Measurements from ENCODE around the gene CHKA.

CHKA gene

GRCh38 chr11:68083517-68083916 is 37.7 kb downstream of the CHKA start:
- no peak for DNase-seq
- in situ Hi-C loops (cut with HindIII; ENCODE audit: low pct_ligation_motif_present, low pct_unique_long_range_greater_than_20kb, low sequenced_read_pairs): no loop called here

- in situ Hi-C loops (cut with HindIII; ENCODE audit: low pct_ligation_motif_present, low pct_unique_long_range_greater_than_20kb, low sequenced_read_pairs): no loop called here
- DNase-seq: no peak
These were observed 38.7 kb downstream of the CHKA start for GRCh38 chr11:68082481-68082880.

- in situ Hi-C loops (cut with HindIII; ENCODE audit: low pct_ligation_motif_present, low pct_unique_long_range_greater_than_20kb, low sequenced_read_pairs): no loop called here
- no peak for DNase-seq
These were observed 39.5 kb downstream of the CHKA start for GRCh38 chr11:68081691-68082090.

- no peak for DNase-seq
- in situ Hi-C loops (cut with HindIII; ENCODE audit: low pct_ligation_motif_present, low pct_unique_long_range_greater_than_20kb, low sequenced_read_pairs): no loop called here
These were observed 40.3 kb downstream of the CHKA start for GRCh38 chr11:68080860-68081259.

- DNase-seq: no peak
- in situ Hi-C loops (cut with HindIII; ENCODE audit: low pct_ligation_motif_present, low pct_unique_long_range_greater_than_20kb, low sequenced_read_pairs): no loop called here
These were observed 43.3 kb downstream of the CHKA start for GRCh38 chr11:68077617-68078582.

- in situ Hi-C loops (cut with HindIII; ENCODE audit: low pct_ligation_motif_present, low pct_unique_long_range_greater_than_20kb, low sequenced_read_pairs): no loop called here
- no peak for DNase-seq
These were observed 44.7 kb downstream of the CHKA start for GRCh38 chr11:68076371-68077042.

- DNase-seq: no peak
- in situ Hi-C loops (cut with HindIII; ENCODE audit: low pct_ligation_motif_present, low pct_unique_long_range_greater_than_20kb, low sequenced_read_pairs): no loop called here
These were observed 46.4 kb downstream of the CHKA start for GRCh38 chr11:68074584-68075352.

- in situ Hi-C loops (cut with HindIII; ENCODE audit: low pct_ligation_motif_present, low pct_unique_long_range_greater_than_20kb, low sequenced_read_pairs): no loop called here
- no peak for DNase-seq
These were observed 49.7 kb downstream of the CHKA start for GRCh38 chr11:68071281-68072048.

- in situ Hi-C loops (cut with HindIII; ENCODE audit: low pct_ligation_motif_present, low pct_unique_long_range_greater_than_20kb, low sequenced_read_pairs): no loop called here
- no peak for DNase-seq
These were observed 53.2 kb downstream of the CHKA start for GRCh38 chr11:68067991-68068390.

GRCh38 chr11:68066742-68067141 is 54.4 kb downstream of the CHKA start:
- no peak for DNase-seq
- in situ Hi-C loops (cut with HindIII; ENCODE audit: low pct_ligation_motif_present, low pct_unique_long_range_greater_than_20kb, low sequenced_read_pairs): no loop called here

- no peak for DNase-seq
- in situ Hi-C loops (cut with HindIII; ENCODE audit: low pct_ligation_motif_present, low pct_unique_long_range_greater_than_20kb, low sequenced_read_pairs): no loop called here
These were observed 55.3 kb downstream of the CHKA start for GRCh38 chr11:68065841-68066240.

GRCh38 chr11:68064926-68065325 is 56.3 kb downstream of the CHKA start:
- in situ Hi-C loops (cut with HindIII; ENCODE audit: low pct_ligation_motif_present, low pct_unique_long_range_greater_than_20kb, low sequenced_read_pairs): no loop called here
- no peak for DNase-seq

- DNase-seq: no peak
- in situ Hi-C loops (cut with HindIII; ENCODE audit: low pct_ligation_motif_present, low pct_unique_long_range_greater_than_20kb, low sequenced_read_pairs): no loop called here
These were observed 59.7 kb downstream of the CHKA start for GRCh38 chr11:68061508-68061907.

GRCh38 chr11:68057807-68058206 is 63.4 kb downstream of the CHKA start:
- in situ Hi-C loops (cut with HindIII; ENCODE audit: low pct_ligation_motif_present, low pct_unique_long_range_greater_than_20kb, low sequenced_read_pairs): no loop called here
- no peak for DNase-seq

GRCh38 chr11:68056317-68057285 is 64.6 kb downstream of the CHKA start:
- in situ Hi-C loops (cut with HindIII; ENCODE audit: low pct_ligation_motif_present, low pct_unique_long_range_greater_than_20kb, low sequenced_read_pairs): no loop called here
- no peak for DNase-seq

GRCh38 chr11:68053981-68054812 is 67.0 kb downstream of the CHKA start:
- in situ Hi-C loops (cut with HindIII; ENCODE audit: low pct_ligation_motif_present, low pct_unique_long_range_greater_than_20kb, low sequenced_read_pairs): no loop called here
- DNase-seq: no peak

GRCh38 chr11:68053117-68053516 is 68.1 kb downstream of the CHKA start:
- no peak for DNase-seq
- in situ Hi-C loops (cut with HindIII; ENCODE audit: low pct_ligation_motif_present, low pct_unique_long_range_greater_than_20kb, low sequenced_read_pairs): no loop called here

Data from ACHN (cell line).